PC-9 (cell line): ENCODE measurements around the gene MICAL3. TPM values are rescaled to one million over a fixed set of nuclear protein-coding genes. Genes with fewer than 3 reads are reported as not detected.

Experiments used
- BruUV-seq: library from RNA; stranded (reverse); fragments of 400-500 nt; replicated peaks from 2 replicates; lab custom pipeline; 2021; lab: Mats Ljungman, UMichigan
- CTCF ChIA-PET: fragments of 300-600 bp; sonication (Branson Sonifier 250); formaldehyde crosslinking; loops from one replicate; lab custom pipeline; 2022; ENCODE audit warnings: antibody characterized with exemption; lab: Charles Lee
- POLR2A ChIA-PET: fragments of 300-600 bp; sonication (Branson Sonifier 250); formaldehyde crosslinking; loops from one replicate; lab custom pipeline; 2022; ENCODE audit warnings: antibody characterized with exemption; ENCODE audit not compliant: unreplicated experiment; lab: Charles Lee
- DNase-seq, 2 experiments: peaks; one replicate each; pipeline versions ENCODE4 v3.0.0 to v3.0.0-alpha.2; 2015 to 2022; ENCODE audit warnings: mixed read lengths in 1 of 2
- H2AFZ ChIP-seq: fragments of 200-600 bp; sonication (generic); 2 replicates; pipeline ENCODE4 v1.8.1; 2017; ENCODE audit warnings: antibody characterized with exemption
- H3F3A ChIP-seq: fragments of 200-600 bp; sonication (generic); 2 replicates; pipeline ENCODE4 v1.8.1; 2017; ENCODE audit warnings: antibody characterized with exemption, mild to moderate bottlenecking, low read depth; ENCODE audit not compliant: insufficient read depth
- H3K27ac ChIP-seq: fragments of 200-600 bp; sonication (generic); 2 replicates; pipeline ENCODE4 v1.6.1; 2016; ENCODE audit warnings: mixed run types
- H3K27me3 ChIP-seq: fragments of 200-600 bp; sonication (generic); 2 replicates; pipeline ENCODE4 v1.6.1; 2016; ENCODE audit warnings: low read depth, mixed run types; ENCODE audit not compliant: insufficient read depth
- H3K36me3 ChIP-seq: fragments of 200-600 bp; sonication (generic); 2 replicates; pipeline ENCODE4 v1.6.1; 2016; ENCODE audit warnings: low read depth, mixed run types
- H3K4me1 ChIP-seq: fragments of 200-600 bp; sonication (generic); replicated peaks from 2 replicates; pipeline ENCODE4 v1.6.1; 2016; ENCODE audit warnings: mixed run types; ENCODE audit not compliant: insufficient read depth
- H3K4me2 ChIP-seq: fragments of 200-600 bp; sonication (generic); 2 replicates; pipeline ENCODE4 v1.6.1; 2017; ENCODE audit warnings: mixed run types
- H3K4me3 ChIP-seq: fragments of 200-600 bp; sonication (generic); 2 replicates; pipeline ENCODE4 v1.6.1; 2016; ENCODE audit warnings: mixed run types
- H3K79me2 ChIP-seq: fragments of 200-600 bp; sonication (generic); 2 replicates; pipeline ENCODE4 v1.6.1; 2017; ENCODE audit warnings: low read depth, mixed run types
- H3K9me2 ChIP-seq: fragments of 200-600 bp; sonication (generic); 2 replicates; pipeline ENCODE4 v1.8.1; 2017; ENCODE audit warnings: mild to moderate bottlenecking; ENCODE audit not compliant: insufficient read depth
- H3K9me3 ChIP-seq: fragments of 200-600 bp; sonication (generic); 2 replicates; pipeline ENCODE4 v1.8.1; 2016; ENCODE audit warnings: low read depth; ENCODE audit not compliant: insufficient read depth
- H4K20me1 ChIP-seq: fragments of 200-600 bp; sonication (generic); 2 replicates; pipeline ENCODE4 v1.8.1; 2017; ENCODE audit not compliant: insufficient read depth
- EZH2 ChIP-seq: fragments of 200-600 bp; sonication (generic); IDR thresholded peaks from 2 replicates; pipeline ENCODE4 v1.8.0; 2017; ENCODE audit warnings: antibody characterized with exemption, low read depth
- intact Hi-C: fragments of 100-400 bp; cut with micrococcal nuclease; formaldehyde crosslinking; loops from one replicate; pipeline ENCODE4 v1.10.0; 2022; ENCODE audit not compliant: unreplicated experiment
- total RNA-seq: library from RNA; stranded (reverse); gene quantifications from 2 replicates; pipeline ENCODE4 v1.2.3, GENCODE V29; 2021
- TF ChIP-seq, protein P1 (sequence below): fragments of 200-600 bp; sonication (generic); conservative IDR thresholded peaks from 2 replicates; pipeline ENCODE4 v1.6.1; 2017; ENCODE audit warnings: mixed run types, antibody characterized with exemption, mild to moderate bottlenecking, moderate library complexity

The MICAL3 gene
- total RNA-seq, 1 experiment from 2014 or later = 27.4 TPM

DNA sequence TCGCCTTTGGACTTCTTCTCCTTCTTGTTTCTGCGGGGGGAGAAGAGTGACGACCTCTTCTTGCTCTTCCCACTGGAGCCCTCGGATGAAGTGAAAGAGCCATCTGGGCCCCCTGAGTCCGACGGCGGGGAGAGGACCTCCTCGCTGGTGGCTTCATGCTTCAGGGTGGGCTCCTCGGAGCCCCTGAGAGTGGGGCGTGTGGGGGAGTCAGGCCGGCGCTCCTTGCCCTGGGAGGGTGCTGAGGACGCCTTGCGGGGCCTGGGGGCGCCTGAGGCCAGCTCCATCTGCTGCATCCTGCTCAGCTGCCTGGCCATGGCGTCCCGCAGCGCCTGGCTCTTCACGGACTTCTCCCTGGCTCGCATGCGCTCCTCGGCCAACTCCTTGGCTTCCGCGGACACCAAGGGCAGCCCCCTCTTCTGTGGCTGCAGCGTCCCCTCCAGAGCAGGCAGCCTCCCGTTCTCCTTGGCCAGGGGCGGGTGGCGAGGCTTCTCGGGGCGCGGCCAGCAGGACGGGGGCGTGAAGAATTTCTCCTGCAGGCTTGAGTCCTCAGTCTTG is 206.8 kb downstream of the MICAL3 start:
- ChIA-PET CTCF (no interaction called here), POLR2A (no interaction called here)
- Histone ChIP-seq H3K9me2 (no peaks in the 10 kb centered on the region), H4K20me1 (no peaks in the 10 kb centered on the region), H3K9me3 (no peaks in the 10 kb centered on the region), H2AFZ (no peak overlapping the region), H3K4me2 (no peak overlapping the region), H3K79me2 (no peaks in the 10 kb centered on the region), H3F3A (no peaks in the 10 kb centered on the region), H3K4me1 (no peaks in the 10 kb centered on the region), H3K36me3 (no peaks in the 10 kb centered on the region), H3K27me3 (no peaks in the 10 kb centered on the region), H3K27ac (no peak overlapping the region), H3K4me3 (no peak overlapping the region)
- intact Hi-C loops = no loop called here
- no peak for DNase-seq
- no TSS peak for BruUV-seq
- TF ChIP-seq, protein P1, sequence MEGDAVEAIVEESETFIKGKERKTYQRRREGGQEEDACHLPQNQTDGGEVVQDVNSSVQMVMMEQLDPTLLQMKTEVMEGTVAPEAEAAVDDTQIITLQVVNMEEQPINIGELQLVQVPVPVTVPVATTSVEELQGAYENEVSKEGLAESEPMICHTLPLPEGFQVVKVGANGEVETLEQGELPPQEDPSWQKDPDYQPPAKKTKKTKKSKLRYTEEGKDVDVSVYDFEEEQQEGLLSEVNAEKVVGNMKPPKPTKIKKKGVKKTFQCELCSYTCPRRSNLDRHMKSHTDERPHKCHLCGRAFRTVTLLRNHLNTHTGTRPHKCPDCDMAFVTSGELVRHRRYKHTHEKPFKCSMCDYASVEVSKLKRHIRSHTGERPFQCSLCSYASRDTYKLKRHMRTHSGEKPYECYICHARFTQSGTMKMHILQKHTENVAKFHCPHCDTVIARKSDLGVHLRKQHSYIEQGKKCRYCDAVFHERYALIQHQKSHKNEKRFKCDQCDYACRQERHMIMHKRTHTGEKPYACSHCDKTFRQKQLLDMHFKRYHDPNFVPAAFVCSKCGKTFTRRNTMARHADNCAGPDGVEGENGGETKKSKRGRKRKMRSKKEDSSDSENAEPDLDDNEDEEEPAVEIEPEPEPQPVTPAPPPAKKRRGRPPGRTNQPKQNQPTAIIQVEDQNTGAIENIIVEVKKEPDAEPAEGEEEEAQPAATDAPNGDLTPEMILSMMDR = no peak
- TF ChIP-seq EZH2 = no peak

DNA sequence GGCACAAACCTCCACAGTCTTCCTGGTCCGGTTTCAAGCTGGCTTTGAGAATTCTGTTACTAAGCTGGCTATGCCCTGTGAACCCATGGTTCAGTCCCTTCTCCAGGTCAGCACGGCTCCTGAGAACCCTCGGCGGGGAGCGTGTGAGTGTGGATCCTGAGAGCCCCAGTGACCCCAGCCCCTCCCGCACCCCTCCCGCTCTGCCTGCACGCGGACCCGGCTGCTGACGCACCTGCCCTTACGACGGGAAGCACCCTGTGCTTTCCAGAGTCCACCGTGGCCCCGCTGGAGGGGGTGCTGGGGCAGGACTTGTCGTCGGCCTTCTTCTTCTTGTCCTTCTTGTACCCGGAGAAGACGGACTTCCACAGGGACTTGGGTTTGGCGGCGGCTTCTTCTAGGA is 207.3 kb downstream of the MICAL3 start:
- BruUV-seq = no TSS peak
- CTCF ChIA-PET = no interaction called here

DNA sequence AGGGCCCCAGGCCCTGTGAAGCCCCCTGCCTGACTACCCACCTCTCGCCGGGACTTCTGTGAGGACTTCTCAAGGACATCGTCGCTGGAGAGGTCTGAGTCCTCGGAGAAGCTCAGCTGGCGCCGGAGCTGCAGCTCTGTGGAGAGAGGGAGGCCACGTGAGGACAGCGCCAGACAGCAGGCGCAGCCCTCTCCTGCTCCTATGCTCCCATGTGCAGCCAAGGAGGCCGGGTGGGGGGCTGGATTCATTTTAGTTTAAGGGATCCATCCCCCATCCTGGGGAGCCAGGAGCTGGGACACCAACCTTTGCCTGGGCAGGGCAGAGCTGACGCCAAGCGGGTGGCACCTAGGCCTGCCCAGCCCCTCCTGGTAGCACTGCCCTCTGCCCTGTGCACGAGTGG is 207.7 kb downstream of the MICAL3 start:
- no peaks in the 10 kb centered on the region for H3K9me2 ChIP-seq
- no peaks in the 10 kb centered on the region for H3K4me1 ChIP-seq
- H3K79me2 ChIP-seq = no peaks in the 10 kb centered on the region
- no peaks in the 10 kb centered on the region for H3K27me3 ChIP-seq
- no peaks in the 10 kb centered on the region for H3F3A ChIP-seq
- H3K27ac ChIP-seq = no peak overlapping the region
- H3K4me3 ChIP-seq = no peak overlapping the region
- no peaks in the 10 kb centered on the region for H3K9me3 ChIP-seq
- H4K20me1 ChIP-seq = no peaks in the 10 kb centered on the region
- ChIA-PET CTCF (no interaction called here), POLR2A (no interaction called here)
- no peak overlapping the region for H3K4me2 ChIP-seq
- no peak for DNase-seq
- H2AFZ ChIP-seq = no peak overlapping the region
- BruUV-seq = no TSS peak
- no peak for TF ChIP-seq EZH2
- TF ChIP-seq, protein P1 = no peak
- H3K36me3 ChIP-seq = no peaks in the 10 kb centered on the region
- intact Hi-C loops = no loop called here

More for the DNA sequence above, 207.3 kb downstream of the MICAL3 start:
- Histone ChIP-seq H3F3A (no peaks in the 10 kb centered on the region), H3K36me3 (no peaks in the 10 kb centered on the region), H3K27ac (no peak overlapping the region), H3K9me2 (no peaks in the 10 kb centered on the region), H4K20me1 (no peaks in the 10 kb centered on the region), H3K79me2 (no peaks in the 10 kb centered on the region), H3K4me1 (no peaks in the 10 kb centered on the region), H2AFZ (no peak overlapping the region), H3K4me2 (no peak overlapping the region), H3K4me3 (no peak overlapping the region), H3K9me3 (no peaks in the 10 kb centered on the region), H3K27me3 (no peaks in the 10 kb centered on the region)
- POLR2A ChIA-PET = no interaction called here
- no peak for DNase-seq
- TF ChIP-seq EZH2 = no peak
- TF ChIP-seq, protein P1 = no peak
- intact Hi-C loops = no loop called here
